IMR-90 (cell line): ENCODE data around the gene TRIO. TPM values are rescaled to one million over a fixed set of nuclear protein-coding genes. Genes with fewer than 3 reads are reported as not detected.

Experiments used
- FOS ChIP-seq: fragments of 150-350 bp; IDR thresholded peaks from 2 replicates; pipeline ENCODE4 v1.6.1; 2016; ENCODE audit warnings: low read depth, low read length
- MAFK ChIP-seq: IDR thresholded peaks from 2 replicates; pipeline ENCODE4 v1.6.1; 2012; ENCODE audit warnings: low read depth, low read length, improper control_type of control experiment
- polyA plus RNA-seq, 3 experiments: library from polyadenylated mRNA; depleted of rRNA; stranded (reverse); fragments of >200 nt; gene quantifications; 2 replicates each; pipeline ENCODE4 v1.2.3, GENCODE V29; 2012; ENCODE audit warnings: low replicate concordance in 1 of 3
- total RNA-seq: library from RNA; depleted of rRNA; stranded (reverse); fragments of >200 nt; gene quantifications from 2 replicates; pipeline ENCODE4 v1.2.3, GENCODE V29; 2012
- TF ChIP-seq, protein P1 (sequence below): fragments of 150-350 bp; IDR thresholded peaks from 2 replicates; pipeline ENCODE4 v1.6.1; 2017; ENCODE audit warnings: mild to moderate bottlenecking, antibody characterized with exemption, low read length, low read depth

TRIO gene
- total and polyA plus RNA-seq, 2 of the 4 experiments (the other 2 are of a cell fraction) = 206 to 522 TPM

DNA sequence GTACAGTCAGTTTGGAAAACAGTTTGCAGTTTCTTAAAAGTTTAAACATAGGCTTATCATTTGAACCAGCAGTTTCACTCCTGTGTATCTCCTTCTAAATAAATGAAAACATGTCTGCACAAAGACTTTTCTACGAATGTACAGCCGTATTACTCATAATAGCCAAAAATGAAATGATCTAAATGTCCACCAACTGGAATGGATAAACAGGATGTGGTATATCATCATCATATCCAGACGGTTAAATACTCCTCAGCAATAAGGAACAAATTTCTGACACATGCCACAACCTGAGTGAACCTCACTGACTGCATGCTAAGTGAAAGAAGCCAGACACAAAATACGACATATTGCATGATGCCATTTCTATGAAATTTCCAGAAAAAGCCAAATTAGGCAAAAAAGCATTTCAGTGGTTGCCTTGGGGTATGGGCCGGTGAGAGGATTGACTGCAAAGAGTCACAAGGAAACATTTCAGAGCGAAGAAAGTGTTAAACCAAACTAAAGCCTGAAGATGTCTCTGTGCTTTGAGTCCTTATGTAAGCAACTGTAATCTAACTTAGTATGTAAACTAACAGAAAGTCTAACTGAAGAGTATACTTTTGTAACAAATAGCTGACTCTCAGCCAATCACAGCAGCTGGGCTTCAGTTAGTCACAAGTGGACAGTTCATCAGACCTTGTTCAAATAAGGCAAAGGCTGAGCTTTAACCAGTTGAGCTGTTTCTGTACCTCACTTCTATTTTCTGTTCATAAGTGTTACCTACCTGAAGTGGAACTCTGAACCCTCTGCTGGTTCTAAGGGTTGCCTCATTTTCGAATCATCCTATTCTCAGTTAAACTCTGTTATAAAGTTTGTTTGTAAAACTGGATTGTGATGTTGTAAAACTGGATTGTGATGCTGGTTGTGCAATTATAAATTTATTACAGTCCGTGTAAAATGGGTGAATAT is 65.2 kb downstream of the TRIO start (continued):
- peak; percentile 69; the same call in 1 of the 2 replicates for TF ChIP-seq FOS
- TF ChIP-seq MAFK = peak; percentile 51; the same call in 1 of the 2 replicates
- TF ChIP-seq, protein P1, sequence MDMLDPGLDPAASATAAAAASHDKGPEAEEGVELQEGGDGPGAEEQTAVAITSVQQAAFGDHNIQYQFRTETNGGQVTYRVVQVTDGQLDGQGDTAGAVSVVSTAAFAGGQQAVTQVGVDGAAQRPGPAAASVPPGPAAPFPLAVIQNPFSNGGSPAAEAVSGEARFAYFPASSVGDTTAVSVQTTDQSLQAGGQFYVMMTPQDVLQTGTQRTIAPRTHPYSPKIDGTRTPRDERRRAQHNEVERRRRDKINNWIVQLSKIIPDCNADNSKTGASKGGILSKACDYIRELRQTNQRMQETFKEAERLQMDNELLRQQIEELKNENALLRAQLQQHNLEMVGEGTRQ = no peak
